NCI-H1092 treated with DMSO at 0.1 percent for 48 hours (cell line): Measurements from ENCODE around the gene GRB10.

Experiments
- DNase-seq: peaks from one replicate; lab custom pipeline; 2025; lab: John Stamatoyannopoulos, UW

GRB10 gene

DNA sequence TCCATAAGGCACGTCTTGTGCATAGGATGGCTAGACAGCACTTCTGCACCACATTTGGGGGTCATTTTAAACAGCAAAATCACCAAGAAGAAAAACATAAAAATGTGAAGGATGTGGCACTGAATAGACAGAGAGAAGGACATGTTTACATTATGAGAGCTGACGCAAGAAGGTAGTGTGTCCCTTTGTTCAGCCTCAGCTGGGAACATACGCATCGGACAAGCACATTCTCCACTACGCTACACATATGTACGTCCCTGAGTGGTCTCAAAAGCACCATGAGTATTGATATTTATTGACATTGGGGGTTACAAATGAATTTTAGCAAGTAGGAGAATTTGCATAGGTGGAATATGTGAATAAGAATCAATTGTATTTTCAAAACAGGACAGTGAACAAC lies 237.7 kb downstream of the GRB10 start:
- DNase-seq, result peak; percentile 54

DNA sequence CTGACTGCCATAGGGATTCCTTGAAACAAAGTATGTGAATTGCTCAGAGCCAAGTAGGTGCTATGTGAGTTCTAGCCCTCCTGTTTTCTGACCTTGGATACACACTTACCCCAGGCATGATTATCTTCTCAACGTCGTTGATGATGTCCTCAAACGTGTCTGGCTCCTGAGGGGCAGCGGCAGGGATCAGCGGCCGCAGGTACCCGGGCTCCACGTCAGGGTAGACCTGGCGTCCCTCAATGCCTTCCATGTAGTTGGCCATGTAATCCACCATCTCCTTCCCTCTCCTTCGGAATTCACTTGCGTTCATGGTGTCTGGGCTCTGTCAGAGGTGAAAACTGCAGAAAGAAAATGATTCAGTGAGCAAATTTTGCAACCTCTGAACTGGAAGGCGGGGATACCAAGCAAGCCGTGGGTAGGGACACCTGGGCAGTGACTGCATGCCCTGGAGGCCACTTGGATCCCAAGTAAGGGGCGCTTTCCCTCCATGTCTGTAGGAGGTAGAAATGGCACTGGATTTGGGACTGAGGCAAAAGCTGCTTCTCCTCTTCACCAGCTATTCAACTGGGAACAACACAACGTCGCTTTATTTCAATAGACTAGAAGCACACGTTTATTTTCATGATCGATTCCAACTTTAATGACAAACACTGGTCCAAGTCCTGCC lies 238.8 kb downstream of the GRB10 start:
- no peak for DNase-seq

- no peak for DNase-seq
These were observed 240.6 kb downstream of the GRB10 start for GRCh38 chr7:50542132-50542531.

DNA sequence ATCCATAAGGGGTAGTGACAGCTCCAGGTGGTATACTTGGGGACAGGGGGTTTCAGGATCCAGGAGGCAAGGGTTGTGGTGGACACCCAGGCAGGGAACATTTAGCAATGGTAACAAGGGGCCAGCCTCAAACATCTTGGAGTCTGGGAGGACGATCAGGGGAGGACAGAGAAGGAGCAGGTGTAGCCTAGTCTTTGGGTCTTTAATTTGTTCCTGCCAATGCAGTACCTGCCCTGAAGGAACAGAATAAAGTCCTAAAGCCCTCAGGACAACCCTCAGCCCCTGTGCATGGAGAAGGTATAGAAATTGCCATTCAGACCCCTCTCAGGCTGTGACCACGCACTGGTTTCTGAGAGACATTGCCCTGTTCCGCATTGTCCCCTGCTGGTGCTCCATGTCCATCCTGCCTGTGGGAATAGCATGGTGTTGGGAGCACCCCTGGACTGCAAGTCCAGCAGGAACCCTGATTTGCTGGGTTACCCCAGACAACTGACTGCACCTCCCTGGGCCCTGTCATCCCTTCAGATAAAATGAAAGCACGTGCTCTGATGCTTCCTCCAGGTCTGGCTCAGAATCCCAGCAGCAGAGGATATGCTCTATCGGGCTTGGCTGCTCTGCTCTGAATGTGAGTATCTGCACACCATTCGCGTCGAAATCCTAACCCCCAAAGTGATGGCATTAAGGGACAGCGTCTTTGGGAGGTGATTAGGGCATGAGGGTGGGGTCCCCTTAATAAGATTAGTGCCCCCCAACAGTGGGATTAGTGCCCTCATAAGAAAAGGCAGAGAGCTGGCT lies 241.7 kb downstream of the GRB10 start:
- no peak for DNase-seq
